Memory B cell (primary cell): ENCODE data around the gene GDPD4.

Source experiments
- ATAC-seq: fragments of 150-1000 bp; cut with Tn5 transposase; 2 replicates; pipeline ENCODE4 v1.10.0; 2021; ENCODE audit warnings: low read depth, mild to moderate bottlenecking, moderate library complexity
- DNase-seq, 2 donors: peaks; one replicate each; pipeline ENCODE4 v3.0.0; 2022; ENCODE audit warnings: low spot score in 2 of 2
- H3K27ac Mint-ChIP-seq: one replicate; pipeline ENCODE4 v1.8.0; 2022; ENCODE audit warnings: mild to moderate bottlenecking, moderate library complexity, mixed read lengths
- H3K27me3 Mint-ChIP-seq: one replicate; pipeline ENCODE4 v1.8.0; 2022; ENCODE audit warnings: mixed read lengths
- H3K36me3 Mint-ChIP-seq: one replicate; pipeline ENCODE4 v1.8.0; 2022; ENCODE audit warnings: mild to moderate bottlenecking, mixed read lengths
- H3K4me1 Mint-ChIP-seq: one replicate; pipeline ENCODE4 v1.8.0; 2022; ENCODE audit warnings: mixed read lengths
- H3K4me3 Mint-ChIP-seq: one replicate; pipeline ENCODE4 v1.8.0; 2022; ENCODE audit warnings: mild to moderate bottlenecking, moderate library complexity, mixed read lengths
- H3K9me3 Mint-ChIP-seq: one replicate; pipeline ENCODE4 v1.8.0; 2022; ENCODE audit warnings: mixed read lengths

GDPD4 gene, protein sequence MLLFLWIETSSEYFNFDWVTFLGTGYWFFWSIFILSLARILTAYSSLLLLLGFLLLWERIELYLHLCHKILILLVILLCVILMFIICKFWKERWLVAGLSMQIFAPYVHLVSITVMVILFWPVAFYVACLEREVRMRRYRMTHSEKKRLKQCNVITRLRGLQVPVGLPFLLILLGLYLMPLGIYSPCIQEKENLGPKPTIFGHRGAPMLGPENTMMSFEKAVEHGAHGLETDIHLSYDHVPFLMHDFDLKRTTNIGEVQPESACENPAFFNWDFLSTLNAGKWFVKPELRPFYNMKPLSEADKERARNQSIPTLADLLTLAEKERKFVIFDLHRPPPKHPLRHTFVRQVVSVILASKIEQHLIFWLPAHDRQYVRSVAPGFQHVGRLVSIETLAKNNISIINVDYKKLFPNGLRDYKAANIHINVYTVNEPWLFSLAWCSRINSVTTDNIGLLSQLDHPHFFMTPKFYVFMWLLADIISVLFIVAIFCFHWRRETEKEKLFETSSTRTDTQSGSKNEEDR

DNA sequence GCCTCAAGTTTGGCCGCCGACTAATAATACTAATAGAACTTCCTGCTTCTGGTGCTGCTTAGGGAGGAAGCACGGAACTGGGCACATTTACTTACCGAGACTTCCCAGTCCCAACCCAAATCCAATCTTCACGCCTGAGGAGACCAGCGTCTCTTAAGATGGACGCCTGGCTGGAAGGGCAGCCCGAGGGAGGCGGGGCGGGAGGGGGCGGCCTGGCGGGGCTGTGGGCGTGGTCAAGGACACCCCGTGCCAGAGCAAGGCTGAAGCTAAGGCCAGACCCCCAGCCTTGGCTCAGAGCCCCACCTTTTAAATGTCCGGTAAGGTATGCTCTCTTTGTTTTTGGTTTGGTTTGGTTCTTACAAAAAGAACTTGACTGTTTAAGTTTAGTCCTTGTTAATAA, at the start of gene GDPD4:
GDPD4 (minus strand) TSS at position 177 of the 400 bp plus-strand sequence. CDS start 16,549 bp downstream, outside the sequence.
- ATAC-seq: no peak
- Mint-ChIP-seq H3K27ac (no peak within 1 kb of the TSS), H3K27me3 (peaks cover 1% of the 10 kb centered on the region), H3K36me3 (no peaks in the 10 kb centered on the region), H3K4me3 (no peak within 1 kb of the TSS), H3K4me1 (no peaks in the 10 kb centered on the region), H3K9me3 (no peaks in the 10 kb centered on the region)
- no peak for DNase-seq

DNA sequence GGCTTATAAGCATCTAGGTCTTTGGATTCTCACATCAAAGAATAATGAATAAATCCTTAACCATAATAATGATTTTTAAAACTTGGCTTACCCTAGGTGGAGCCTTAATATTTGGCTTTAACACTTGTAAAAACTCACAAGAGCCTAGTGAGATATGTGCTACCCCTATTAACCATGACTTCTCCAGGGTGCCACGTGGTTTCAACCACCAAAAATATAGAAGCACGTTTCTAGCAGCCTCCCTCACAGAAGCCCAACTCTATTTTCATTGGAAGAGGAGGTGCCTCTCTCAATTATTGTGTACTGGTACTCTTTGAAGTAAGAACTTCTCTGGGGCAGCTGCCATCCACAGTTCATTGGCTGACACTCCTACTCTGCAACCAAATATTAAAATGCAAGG, 46.5 kb upstream of the GDPD4 start:
- Mint-ChIP-seq H3K4me3 (no peak overlapping the region), H3K4me1 (no peaks in the 10 kb centered on the region), H3K27me3 (no peaks in the 10 kb centered on the region), H3K9me3 (no peaks in the 10 kb centered on the region), H3K36me3 (peaks cover 23% of the 10 kb centered on the region), H3K27ac (no peak overlapping the region)
- no peak for ATAC-seq
- DNase-seq: no peak

DNA sequence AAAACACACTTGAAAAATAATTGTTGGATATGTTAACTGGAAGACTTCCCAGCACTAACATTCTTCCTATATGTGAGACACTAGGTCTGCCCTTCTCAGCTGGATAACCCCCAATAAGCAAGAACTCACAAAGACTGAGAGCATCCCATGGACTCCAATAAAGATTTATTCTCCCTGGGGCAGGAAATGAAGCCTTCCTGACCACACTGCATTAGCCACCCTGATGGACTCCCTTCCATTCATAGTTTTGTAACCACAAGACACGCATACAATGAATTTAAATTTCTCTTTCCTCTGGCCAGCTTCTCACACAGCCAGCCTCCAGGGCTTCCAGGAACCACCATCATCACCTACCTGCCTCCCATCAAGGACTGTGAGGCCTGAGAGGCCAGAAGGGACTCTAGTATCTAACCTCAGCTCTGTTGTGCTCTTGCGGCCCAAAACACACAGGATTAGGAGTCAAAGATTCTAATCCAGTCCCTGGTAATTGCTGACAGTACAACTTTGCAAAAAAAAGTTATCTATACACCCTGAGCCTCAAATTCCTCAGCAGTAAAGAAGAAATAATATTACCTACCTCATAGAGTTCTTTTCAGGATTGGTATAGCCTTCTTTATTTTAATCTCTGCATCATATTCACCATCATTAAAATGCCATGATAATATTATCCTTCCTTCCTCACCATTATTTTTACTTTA, 45.6 kb upstream of the GDPD4 start:
- Mint-ChIP-seq H3K4me3 (no peak overlapping the region), H3K4me1 (no peaks in the 10 kb centered on the region), H3K27ac (no peak overlapping the region), H3K9me3 (no peaks in the 10 kb centered on the region), H3K27me3 (no peaks in the 10 kb centered on the region), H3K36me3 (peaks cover 27% of the 10 kb centered on the region)
- no peak for ATAC-seq
- DNase-seq: no peak

DNA sequence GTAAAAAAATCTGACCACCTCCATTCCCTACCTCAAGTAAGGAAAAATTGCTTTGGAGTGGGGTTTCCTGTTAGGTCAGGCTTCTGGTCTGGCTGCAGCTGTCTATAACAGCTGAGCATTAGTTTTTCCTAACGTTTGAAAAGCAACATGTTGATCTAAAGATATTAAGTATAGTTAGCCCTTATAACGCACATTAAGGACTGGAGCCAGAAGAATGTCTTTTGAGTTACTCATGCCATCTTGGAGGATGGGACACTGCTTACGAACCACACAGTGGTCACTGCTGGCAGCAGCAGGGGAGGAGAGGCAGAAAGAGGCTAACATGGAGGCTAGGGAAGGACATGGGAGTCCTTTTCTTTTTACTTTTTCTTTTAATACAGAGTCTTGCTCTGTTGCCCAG, 44.1 kb upstream of the GDPD4 start:
- Mint-ChIP-seq H3K4me3 (no peak overlapping the region), H3K4me1 (no peaks in the 10 kb centered on the region), H3K27me3 (no peaks in the 10 kb centered on the region), H3K9me3 (no peaks in the 10 kb centered on the region), H3K36me3 (peaks cover 31% of the 10 kb centered on the region), H3K27ac (no peak overlapping the region)
- no peak for ATAC-seq
- no peak for DNase-seq

DNA sequence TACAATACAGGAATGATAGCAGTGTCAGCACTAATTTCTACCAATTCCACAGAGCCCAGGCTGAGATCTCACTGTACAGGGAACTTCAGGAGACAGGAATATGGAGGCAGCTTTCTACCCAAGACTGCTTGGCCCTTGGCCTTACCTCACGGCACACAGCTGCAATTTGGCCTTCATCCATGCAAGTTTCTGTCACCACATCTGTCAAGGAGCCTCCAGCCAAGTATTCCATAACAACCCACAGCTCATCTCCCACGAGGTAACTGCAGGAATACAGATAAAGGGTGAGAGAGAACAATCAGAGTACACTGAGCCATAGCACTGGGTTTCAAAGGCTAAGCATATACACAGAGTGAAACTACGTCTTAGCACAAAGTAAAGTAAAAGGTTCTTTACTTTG, 39.0 kb upstream of the GDPD4 start:
- no peaks in the 10 kb centered on the region for H3K27me3 Mint-ChIP-seq
- H3K36me3 Mint-ChIP-seq: peaks cover 26% of the 10 kb centered on the region
- H3K4me3 Mint-ChIP-seq: no peak overlapping the region
- DNase-seq: no peak
- no peak for ATAC-seq
- H3K4me1 Mint-ChIP-seq: no peaks in the 10 kb centered on the region
- no peaks in the 10 kb centered on the region for H3K9me3 Mint-ChIP-seq
- H3K27ac Mint-ChIP-seq: no peak overlapping the region

DNA sequence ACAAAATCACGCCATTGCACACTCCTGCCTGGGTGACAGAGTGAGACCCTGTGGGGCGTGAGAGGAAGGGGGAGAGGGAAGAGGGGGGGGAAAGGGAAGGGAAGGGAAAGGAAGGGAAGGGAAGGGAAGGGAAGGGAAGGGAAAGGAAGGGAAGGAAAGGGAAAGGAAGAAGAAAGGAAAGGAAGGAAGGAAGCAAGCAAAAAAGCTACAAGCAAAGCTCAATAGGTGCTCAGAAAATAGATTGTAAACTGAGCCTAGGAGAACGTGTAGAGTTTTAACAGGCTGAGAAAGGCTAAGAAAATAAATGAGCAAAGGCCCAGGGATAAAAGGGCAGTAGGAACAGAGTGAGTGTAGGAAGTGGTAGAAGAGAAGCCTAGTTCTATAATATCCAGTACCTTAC, 30.8 kb upstream of the GDPD4 start:
- H3K4me1 Mint-ChIP-seq: no peaks in the 10 kb centered on the region
- no peaks in the 10 kb centered on the region for H3K27me3 Mint-ChIP-seq
- ATAC-seq: no peak
- H3K36me3 Mint-ChIP-seq: peaks cover 23% of the 10 kb centered on the region
- DNase-seq: no peak
- H3K4me3 Mint-ChIP-seq: no peak overlapping the region
- no peak overlapping the region for H3K27ac Mint-ChIP-seq
- no peaks in the 10 kb centered on the region for H3K9me3 Mint-ChIP-seq

DNA sequence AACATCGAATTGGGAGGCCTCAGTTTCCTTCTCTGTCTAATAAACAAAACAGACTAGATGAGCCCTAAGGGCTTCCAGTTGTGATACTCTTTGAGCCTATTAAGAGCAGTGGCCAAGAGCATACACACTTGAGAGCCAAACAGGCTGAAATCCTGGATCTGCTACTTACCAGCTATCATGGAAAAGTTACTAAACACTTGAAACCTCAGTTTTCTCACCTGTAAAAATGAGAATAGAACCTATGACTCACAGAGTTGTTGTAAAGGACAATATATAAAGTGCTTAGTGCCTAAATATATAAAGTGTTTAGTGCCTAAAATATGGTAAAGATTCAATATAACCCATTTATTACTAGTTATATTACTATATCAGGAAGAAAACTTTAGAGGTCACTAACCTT, 23.7 kb upstream of the GDPD4 start:
- ATAC-seq (no peak), DNase-seq (no peak)
- no peak overlapping the region for H3K27ac Mint-ChIP-seq
- H3K9me3 Mint-ChIP-seq: no peaks in the 10 kb centered on the region
- H3K4me3 Mint-ChIP-seq: no peak overlapping the region
- H3K4me1 Mint-ChIP-seq: no peaks in the 10 kb centered on the region
- H3K36me3 Mint-ChIP-seq: peaks cover 39% of the 10 kb centered on the region
- H3K27me3 Mint-ChIP-seq: no peaks in the 10 kb centered on the region

DNA sequence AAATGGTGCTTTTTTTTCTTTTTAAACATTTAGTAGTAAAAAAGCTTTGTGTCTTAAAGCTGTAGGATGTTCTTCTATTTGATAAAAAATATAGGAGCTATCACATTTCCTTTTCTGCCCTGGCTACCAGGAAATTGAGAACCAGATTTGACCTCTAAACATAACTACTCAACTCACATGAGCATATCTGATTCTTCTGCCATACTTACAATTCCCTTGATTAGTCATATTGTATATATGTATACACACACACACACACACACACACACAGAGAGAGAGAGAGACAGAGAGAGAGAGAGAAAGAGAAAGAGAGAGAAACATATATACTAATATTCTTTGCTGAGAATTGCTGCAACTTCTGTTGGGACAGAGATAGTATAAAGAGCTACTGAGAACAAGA, 23.0 kb upstream of the GDPD4 start:
- Mint-ChIP-seq H3K27ac (no peak overlapping the region), H3K4me3 (no peak overlapping the region), H3K36me3 (peaks cover 39% of the 10 kb centered on the region)

DNA sequence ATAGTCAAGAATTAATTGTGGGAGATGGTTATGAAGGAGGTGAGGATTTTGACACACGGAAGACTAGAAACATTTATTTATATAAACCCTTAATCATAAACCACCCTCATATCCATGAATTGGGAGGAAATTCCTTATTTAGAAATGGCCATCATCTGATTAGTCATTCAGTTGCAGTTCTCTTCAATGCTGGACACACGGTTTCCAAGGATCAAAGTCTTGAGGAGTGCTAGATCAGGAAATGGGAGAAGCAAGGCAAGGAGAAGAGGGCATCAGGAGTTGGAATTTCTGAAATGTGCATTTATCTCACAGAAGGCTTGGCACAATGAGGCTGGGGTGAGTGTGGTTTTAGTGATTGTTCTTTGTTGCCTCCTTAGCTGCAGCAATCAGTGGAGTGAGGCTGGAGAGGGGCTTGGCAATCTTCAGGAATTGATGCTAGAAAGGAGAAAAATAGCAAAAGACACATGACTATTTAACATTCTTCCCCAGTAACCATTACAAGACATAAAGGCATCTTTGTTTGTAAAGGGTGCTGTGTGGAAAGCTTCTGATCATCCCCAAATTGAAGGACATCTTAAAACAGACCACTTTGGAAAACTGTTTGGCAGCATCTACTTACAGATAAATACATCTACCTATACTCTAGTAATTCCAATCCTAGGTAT, 21.6 kb upstream of the GDPD4 start:
- Mint-ChIP-seq H3K4me1 (no peaks in the 10 kb centered on the region), H3K9me3 (no peaks in the 10 kb centered on the region), H3K4me3 (no peak overlapping the region), H3K36me3 (peaks cover 32% of the 10 kb centered on the region), H3K27me3 (no peaks in the 10 kb centered on the region), H3K27ac (no peak overlapping the region)
- ATAC-seq (no peak), DNase-seq (no peak)

More for the DNA sequence above, 23.0 kb upstream of the GDPD4 start:
- ATAC-seq (no peak), DNase-seq (no peak)
- Mint-ChIP-seq H3K9me3 (no peaks in the 10 kb centered on the region), H3K27me3 (no peaks in the 10 kb centered on the region), H3K4me1 (no peaks in the 10 kb centered on the region)

DNA sequence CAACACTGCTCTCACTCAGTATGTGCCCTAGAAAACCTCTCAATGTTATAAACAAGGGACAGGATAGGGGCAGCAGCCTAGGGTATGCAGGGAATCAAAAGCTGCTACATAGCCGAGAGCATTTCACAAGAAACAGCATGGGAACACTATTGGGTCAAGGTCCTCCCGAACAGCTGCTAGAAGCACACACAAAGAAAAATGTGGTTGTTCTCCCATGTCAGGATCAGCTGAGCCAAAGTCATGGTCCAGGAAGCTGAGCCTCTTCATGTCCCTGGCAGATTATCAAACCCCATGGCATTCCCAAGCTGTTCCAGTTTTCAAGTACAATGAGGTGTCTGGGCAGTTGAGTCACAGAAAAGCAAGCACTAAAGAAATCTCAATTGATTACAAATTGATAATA, 21.0 kb upstream of the GDPD4 start:
- H3K9me3 Mint-ChIP-seq: no peaks in the 10 kb centered on the region
- H3K36me3 Mint-ChIP-seq: peaks cover 29% of the 10 kb centered on the region
- H3K4me3 Mint-ChIP-seq: no peak overlapping the region
- H3K4me1 Mint-ChIP-seq: no peaks in the 10 kb centered on the region
- H3K27ac Mint-ChIP-seq: no peak overlapping the region
- H3K27me3 Mint-ChIP-seq: no peaks in the 10 kb centered on the region
- no peak for ATAC-seq
- DNase-seq: no peak

DNA sequence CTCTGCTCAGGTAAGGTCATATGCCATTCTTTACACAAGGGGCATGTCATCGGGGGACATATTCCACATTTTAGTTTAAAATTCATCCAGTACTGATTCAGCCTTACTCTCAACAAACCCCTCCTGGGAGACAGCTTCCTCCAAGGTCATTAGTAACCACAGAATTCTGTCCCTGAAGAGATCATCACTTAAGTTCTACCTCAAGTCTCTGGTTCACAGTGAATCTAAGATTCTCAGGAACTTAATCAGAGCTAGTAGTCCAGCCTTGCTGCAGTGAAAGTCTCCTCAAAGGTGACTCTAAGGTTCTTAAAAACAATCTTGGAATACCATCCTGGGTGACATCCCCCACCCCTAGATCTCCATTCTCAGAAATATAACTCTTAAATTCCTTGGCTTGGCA, 18.9 kb upstream of the GDPD4 start:
- Mint-ChIP-seq H3K36me3 (peaks cover 21% of the 10 kb centered on the region), H3K4me1 (no peaks in the 10 kb centered on the region), H3K27me3 (peaks cover 2% of the 10 kb centered on the region), H3K9me3 (no peaks in the 10 kb centered on the region), H3K27ac (no peak overlapping the region), H3K4me3 (no peak overlapping the region)
- no peak for ATAC-seq
- no peak for DNase-seq

DNA sequence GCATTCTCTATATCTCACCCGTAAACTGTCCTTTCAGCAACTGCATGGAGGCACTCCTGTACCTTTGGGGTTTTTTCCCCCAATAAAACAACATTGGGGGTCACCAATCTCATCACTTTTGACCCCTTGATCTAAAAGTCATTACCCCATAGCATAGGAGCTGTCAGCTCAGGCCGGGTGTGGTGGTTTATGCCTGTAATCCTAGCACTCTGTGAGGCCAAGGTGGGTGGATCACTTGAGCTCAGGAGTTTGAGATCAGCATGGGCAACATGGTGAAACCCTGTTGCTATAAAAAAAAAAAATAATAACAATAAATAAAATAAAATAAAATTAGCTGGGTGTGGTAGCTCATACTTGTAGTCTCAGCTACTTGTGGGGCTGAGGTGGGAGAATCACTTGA, 17.1 kb upstream of the GDPD4 start:
- Mint-ChIP-seq H3K27me3 (peaks cover 2% of the 10 kb centered on the region), H3K9me3 (no peaks in the 10 kb centered on the region), H3K4me3 (no peak overlapping the region), H3K4me1 (no peaks in the 10 kb centered on the region), H3K27ac (no peak overlapping the region), H3K36me3 (peaks cover 17% of the 10 kb centered on the region)
- no peak for ATAC-seq
- DNase-seq: no peak

DNA sequence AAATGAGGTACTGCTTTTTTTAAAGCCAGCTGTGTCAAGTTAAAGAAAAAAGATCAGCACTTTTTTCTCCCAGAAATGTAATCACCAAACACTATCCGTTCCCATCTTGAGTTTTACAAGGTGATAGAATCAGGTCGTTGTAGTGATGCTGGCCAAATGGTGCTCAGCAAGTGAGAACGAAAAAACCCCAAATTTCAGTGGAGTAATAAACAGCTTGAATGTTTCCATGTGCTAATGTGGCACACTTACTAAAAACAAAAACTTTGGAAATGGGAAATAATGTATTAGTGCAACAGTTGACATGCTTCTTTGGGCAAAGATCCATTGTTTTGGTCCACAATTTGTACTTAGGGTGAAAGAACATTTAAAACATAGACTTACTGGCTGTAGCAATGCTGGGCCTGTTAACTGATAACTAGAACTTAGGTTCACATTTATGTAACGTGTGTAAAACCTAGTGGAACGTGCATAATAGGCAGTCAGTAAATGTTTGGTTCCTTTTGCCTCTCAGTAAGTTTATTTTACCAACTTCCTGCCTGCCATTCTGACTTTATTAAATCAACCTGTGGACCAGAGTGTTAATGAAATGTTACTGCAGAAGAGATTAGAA, 15.4 kb upstream of the GDPD4 start:
- no peaks in the 10 kb centered on the region for H3K4me1 Mint-ChIP-seq
- DNase-seq (no peak), ATAC-seq (no peak)
- H3K4me3 Mint-ChIP-seq: no peak overlapping the region
- H3K27me3 Mint-ChIP-seq: peaks cover 5% of the 10 kb centered on the region
- peaks cover 4% of the 10 kb centered on the region for H3K36me3 Mint-ChIP-seq
- H3K27ac Mint-ChIP-seq: no peak overlapping the region
- H3K9me3 Mint-ChIP-seq: no peaks in the 10 kb centered on the region

DNA sequence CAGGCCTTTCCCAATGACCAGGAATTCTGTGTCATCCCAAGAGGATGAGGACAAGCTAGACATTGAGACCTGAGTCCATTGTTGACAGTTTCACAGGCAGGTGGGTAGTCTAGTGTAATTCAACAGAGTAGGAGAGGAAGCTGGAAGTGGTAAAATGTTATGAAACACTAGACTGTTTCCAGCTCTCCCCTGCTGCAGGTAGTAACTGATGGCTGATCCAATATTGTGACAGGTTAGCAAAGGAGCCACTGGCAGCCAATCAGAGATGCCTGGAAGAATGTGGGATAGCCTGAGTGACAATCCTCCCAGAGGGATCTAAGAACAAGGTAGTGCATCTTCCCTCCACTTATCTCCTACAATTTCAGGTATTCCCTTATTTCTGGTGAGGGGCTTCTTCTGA, 10.6 kb upstream of the GDPD4 start:
- ATAC-seq (no peak), DNase-seq (no peak)
- H3K4me3 Mint-ChIP-seq: no peak overlapping the region
- H3K4me1 Mint-ChIP-seq: no peaks in the 10 kb centered on the region
- peaks cover 6% of the 10 kb centered on the region for H3K27me3 Mint-ChIP-seq
- H3K27ac Mint-ChIP-seq: no peak overlapping the region
- H3K9me3 Mint-ChIP-seq: no peaks in the 10 kb centered on the region
- no peaks in the 10 kb centered on the region for H3K36me3 Mint-ChIP-seq
